OCI-LY7 (cell line): ENCODE results near the gene ZNF544. TPM values are rescaled to one million over a fixed set of nuclear protein-coding genes. Genes with fewer than 3 reads are reported as not detected.
A peak's percentile ranks its signal among the peaks of the same experiment; 100 is the strongest.

Source experiments
- BruUV-seq: library from RNA; stranded (reverse); fragments of 400-500 nt; replicated peaks from 2 replicates; lab custom pipeline; 2021; lab: Mats Ljungman, UMichigan
- CTCF ChIA-PET: fragments of 300-600 bp; sonication (Branson Sonifier 250); formaldehyde crosslinking; loops from one replicate; lab custom pipeline; 2022; ENCODE audit warnings: antibody characterized with exemption; ENCODE audit not compliant: unreplicated experiment; lab: Charles Lee
- POLR2A ChIA-PET: fragments of 300-600 bp; sonication (Branson Sonifier 250); formaldehyde crosslinking; loops from one replicate; lab custom pipeline; 2022; ENCODE audit warnings: antibody characterized with exemption; lab: Charles Lee
- DNase-seq: peaks from one replicate; pipeline ENCODE4 v3.0.0-alpha.2; 2015; ENCODE audit warnings: low spot score
- H2AFZ ChIP-seq: fragments of 200-600 bp; sonication (generic), shearing (Covaris generic); 2 replicates; pipeline ENCODE4 v1.6.1; 2014; ENCODE audit warnings: mild to moderate bottlenecking, antibody characterized with exemption, low read length, moderate library complexity
- H3K27ac ChIP-seq: fragments of 200-600 bp; sonication (generic); 2 replicates; pipeline ENCODE4 v1.5.1; 2014; ENCODE audit warnings: mixed run types, low read depth, mild to moderate bottlenecking, moderate library complexity, low read length, inconsistent platforms; ENCODE audit not compliant: poor library complexity, severe bottlenecking
- H3K36me3 ChIP-seq: fragments of 200-600 bp; sonication (generic); 2 replicates; pipeline ENCODE4 v1.6.1; 2014; ENCODE audit warnings: mild to moderate bottlenecking, antibody characterized with exemption, low read length, moderate library complexity, mixed read lengths; ENCODE audit not compliant: insufficient read depth
- H3K4me1 ChIP-seq: fragments of 200-600 bp; sonication (generic); 2 replicates; pipeline ENCODE4 v1.5.1; 2014; ENCODE audit warnings: mild to moderate bottlenecking, low read length; ENCODE audit not compliant: insufficient read depth, poor library complexity, severe bottlenecking
- H3K4me2 ChIP-seq: fragments of 200-600 bp; sonication (generic); 2 replicates; pipeline ENCODE4 v1.6.1; 2014; ENCODE audit warnings: mild to moderate bottlenecking, low read length
- H3K4me3 ChIP-seq: fragments of 200-600 bp; sonication (generic); 2 replicates; pipeline ENCODE4 v1.5.1; 2014; ENCODE audit warnings: mild to moderate bottlenecking, low read depth, low read length; ENCODE audit not compliant: poor library complexity, severe bottlenecking
- H3K79me2 ChIP-seq: fragments of 200-600 bp; sonication (generic); 2 replicates; pipeline ENCODE4 v1.6.1; 2016; ENCODE audit warnings: low read depth, mild to moderate bottlenecking, low read length, moderate library complexity, mixed read lengths; ENCODE audit not compliant: insufficient read depth
- H3K9me2 ChIP-seq: fragments of 200-600 bp; sonication (generic); 2 replicates; pipeline ENCODE4 v1.6.1; 2016; ENCODE audit warnings: mild to moderate bottlenecking, low read length, mixed read lengths; ENCODE audit not compliant: insufficient read depth
- H3K9me3 ChIP-seq: fragments of 200-600 bp; sonication (generic); 2 replicates; pipeline ENCODE4 v1.6.1; 2014; ENCODE audit warnings: mild to moderate bottlenecking, mixed run types, low read length, mixed read lengths
- H4K20me1 ChIP-seq: fragments of 200-600 bp; sonication (generic); 2 replicates; pipeline ENCODE4 v1.6.1; 2014; ENCODE audit warnings: mild to moderate bottlenecking, antibody characterized with exemption, low read length, moderate library complexity, mixed read lengths; ENCODE audit not compliant: insufficient read depth
- EZH2phosphoT487 ChIP-seq: fragments of 200-600 bp; sonication (generic); IDR thresholded peaks from 2 replicates; pipeline ENCODE4 v1.6.1; 2018; ENCODE audit warnings: low read depth, borderline replicate concordance, mild to moderate bottlenecking, mixed run types, antibody characterized with exemption, low read length, moderate library complexity, mixed read lengths
- intact Hi-C: fragments of 100-400 bp; cut with micrococcal nuclease; formaldehyde crosslinking; loops from one replicate; pipeline ENCODE4 v1.10.0; 2022; ENCODE audit not compliant: unreplicated experiment
- total RNA-seq, 2 experiments: library from RNA; depleted of rRNA in 1 of 2; stranded (reverse); fragments of >200 nt in 1 of 2; shearing (Covaris generic) in 1 of 2; gene quantifications; 2 replicates each; pipeline ENCODE4 v1.2.3, GENCODE V29; 2014 to 2022
- TF ChIP-seq, protein P1 (sequence below): fragments of 200-600 bp; sonication (generic); conservative IDR thresholded peaks from 2 replicates; pipeline ENCODE4 v1.5.1; 2014; ENCODE audit warnings: mild to moderate bottlenecking, antibody characterized with exemption, low read length, moderate library complexity, mixed read lengths

The ZNF544 gene
- total RNA-seq, 2 experiments from 2014 or later, result 34.1 to 37.3 TPM

DNA sequence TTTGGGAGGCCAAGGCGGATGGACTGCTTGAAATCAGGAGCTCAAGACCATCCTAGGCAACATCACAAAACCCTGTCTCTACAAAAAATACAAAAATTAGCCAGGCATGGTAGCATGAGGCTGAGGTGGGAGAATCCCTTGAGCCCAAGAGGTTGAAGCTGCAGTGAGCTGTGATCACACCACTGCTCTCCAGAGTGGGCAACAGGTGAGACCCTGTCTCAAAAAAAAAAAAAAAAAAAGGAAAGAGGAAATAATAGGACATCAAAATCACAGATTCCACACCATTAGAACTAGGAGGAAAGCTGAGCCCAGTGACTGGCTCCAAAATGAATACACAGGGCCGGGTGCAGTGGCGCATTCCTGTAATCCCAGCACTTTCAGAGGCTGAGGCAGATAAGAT lies 46.9 kb downstream of the ZNF544 start:
- intact Hi-C loops, result no loop called here
- CTCF ChIA-PET, result no interaction called here

GRCh38 chr19:58277197-58277596 lies 48.5 kb downstream of the ZNF544 start:
- Histone ChIP-seq H3K9me2 (no peaks in the 10 kb centered on the region), H3K4me2 (no peak overlapping the region; the same call in 1 of the 2 replicates), H3K79me2 (peaks cover 33% of the 10 kb centered on the region), H3K4me1 (peaks cover 18% of the 10 kb centered on the region), H3K4me3 (no peak overlapping the region), H2AFZ (no peak overlapping the region), H3K27ac (no peak overlapping the region), H3K9me3 (peaks cover 16% of the 10 kb centered on the region), H3K36me3 (peaks cover 50% of the 10 kb centered on the region), H4K20me1 (no peaks in the 10 kb centered on the region)
- no TSS peak for BruUV-seq
- ChIA-PET POLR2A (no interaction called here), CTCF (no interaction called here)
- TF ChIP-seq, protein P1, sequence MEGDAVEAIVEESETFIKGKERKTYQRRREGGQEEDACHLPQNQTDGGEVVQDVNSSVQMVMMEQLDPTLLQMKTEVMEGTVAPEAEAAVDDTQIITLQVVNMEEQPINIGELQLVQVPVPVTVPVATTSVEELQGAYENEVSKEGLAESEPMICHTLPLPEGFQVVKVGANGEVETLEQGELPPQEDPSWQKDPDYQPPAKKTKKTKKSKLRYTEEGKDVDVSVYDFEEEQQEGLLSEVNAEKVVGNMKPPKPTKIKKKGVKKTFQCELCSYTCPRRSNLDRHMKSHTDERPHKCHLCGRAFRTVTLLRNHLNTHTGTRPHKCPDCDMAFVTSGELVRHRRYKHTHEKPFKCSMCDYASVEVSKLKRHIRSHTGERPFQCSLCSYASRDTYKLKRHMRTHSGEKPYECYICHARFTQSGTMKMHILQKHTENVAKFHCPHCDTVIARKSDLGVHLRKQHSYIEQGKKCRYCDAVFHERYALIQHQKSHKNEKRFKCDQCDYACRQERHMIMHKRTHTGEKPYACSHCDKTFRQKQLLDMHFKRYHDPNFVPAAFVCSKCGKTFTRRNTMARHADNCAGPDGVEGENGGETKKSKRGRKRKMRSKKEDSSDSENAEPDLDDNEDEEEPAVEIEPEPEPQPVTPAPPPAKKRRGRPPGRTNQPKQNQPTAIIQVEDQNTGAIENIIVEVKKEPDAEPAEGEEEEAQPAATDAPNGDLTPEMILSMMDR, result no peak
- TF ChIP-seq EZH2phosphoT487, result no peak
- no peak for DNase-seq
- intact Hi-C loops, result no loop called here

More for the DNA sequence above, 46.9 kb downstream of the ZNF544 start:
- Histone ChIP-seq H4K20me1 (no peaks in the 10 kb centered on the region), H2AFZ (no peak overlapping the region), H3K9me2 (no peaks in the 10 kb centered on the region), H3K79me2 (peaks cover 22% of the 10 kb centered on the region; the same call in 1 of the 2 replicates), H3K27ac (no peak overlapping the region), H3K36me3 (peaks cover 50% of the 10 kb centered on the region), H3K9me3 (peaks cover 14% of the 10 kb centered on the region; the same call in 1 of the 2 replicates), H3K4me2 (no peak overlapping the region), H3K4me3 (no peak overlapping the region), H3K4me1 (peaks cover 18% of the 10 kb centered on the region)
- no peak for TF ChIP-seq EZH2phosphoT487
- TF ChIP-seq, protein P1, result no peak
- POLR2A ChIA-PET, result no interaction called here
- BruUV-seq, result no TSS peak
- DNase-seq, result no peak

- Histone ChIP-seq H3K4me3 (peak overlapping the region; percentile 83), H3K36me3 (peaks cover 49% of the 10 kb centered on the region), H4K20me1 (no peaks in the 10 kb centered on the region), H3K79me2 (peaks cover 37% of the 10 kb centered on the region), H2AFZ (peak overlapping the region; percentile 90), H3K4me1 (peaks cover 18% of the 10 kb centered on the region), H3K27ac (peak overlapping the region; percentile 52), H3K4me2 (peak overlapping the region; percentile 77), H3K9me3 (peaks cover 16% of the 10 kb centered on the region), H3K9me2 (no peaks in the 10 kb centered on the region)
- POLR2A ChIA-PET, result interaction anchor here (0.9 kb wide), 1 partner anchor 29 kb away, joined by 3 read pairs; no protein-coding TSS in a partner anchor
- no peak for DNase-seq
- BruUV-seq, result TSS peak; percentile 82
- no peak for TF ChIP-seq EZH2phosphoT487
- TF ChIP-seq, protein P1, result no peak
- CTCF ChIA-PET, result no interaction called here
- intact Hi-C loops, result loop anchor here (1.0 to 2.0 kb wide), 5 partner anchors 27 to 109 kb away; partner anchors contain the start of genes ERVK3-1, RPS5, ZNF274 and ZSCAN22
Observed at GRCh38 chr19:58277748-58278540, 49.2 kb downstream of the ZNF544 start.
